ENCODE results near the gene ZNF446. TPM values are rescaled to one million over a fixed set of nuclear protein-coding genes. Genes with fewer than 3 reads are reported as not detected.
"Not testable (repeated sequence)": the region's sequence is repeated elsewhere in the genome, so short reads cannot be mapped to it uniquely, and the experiment has no call there.

ZNF446 gene
- total and polyA plus RNA-seq, 8 donors: 4.6 to 26.1 (median 8.1) TPM

DNA sequence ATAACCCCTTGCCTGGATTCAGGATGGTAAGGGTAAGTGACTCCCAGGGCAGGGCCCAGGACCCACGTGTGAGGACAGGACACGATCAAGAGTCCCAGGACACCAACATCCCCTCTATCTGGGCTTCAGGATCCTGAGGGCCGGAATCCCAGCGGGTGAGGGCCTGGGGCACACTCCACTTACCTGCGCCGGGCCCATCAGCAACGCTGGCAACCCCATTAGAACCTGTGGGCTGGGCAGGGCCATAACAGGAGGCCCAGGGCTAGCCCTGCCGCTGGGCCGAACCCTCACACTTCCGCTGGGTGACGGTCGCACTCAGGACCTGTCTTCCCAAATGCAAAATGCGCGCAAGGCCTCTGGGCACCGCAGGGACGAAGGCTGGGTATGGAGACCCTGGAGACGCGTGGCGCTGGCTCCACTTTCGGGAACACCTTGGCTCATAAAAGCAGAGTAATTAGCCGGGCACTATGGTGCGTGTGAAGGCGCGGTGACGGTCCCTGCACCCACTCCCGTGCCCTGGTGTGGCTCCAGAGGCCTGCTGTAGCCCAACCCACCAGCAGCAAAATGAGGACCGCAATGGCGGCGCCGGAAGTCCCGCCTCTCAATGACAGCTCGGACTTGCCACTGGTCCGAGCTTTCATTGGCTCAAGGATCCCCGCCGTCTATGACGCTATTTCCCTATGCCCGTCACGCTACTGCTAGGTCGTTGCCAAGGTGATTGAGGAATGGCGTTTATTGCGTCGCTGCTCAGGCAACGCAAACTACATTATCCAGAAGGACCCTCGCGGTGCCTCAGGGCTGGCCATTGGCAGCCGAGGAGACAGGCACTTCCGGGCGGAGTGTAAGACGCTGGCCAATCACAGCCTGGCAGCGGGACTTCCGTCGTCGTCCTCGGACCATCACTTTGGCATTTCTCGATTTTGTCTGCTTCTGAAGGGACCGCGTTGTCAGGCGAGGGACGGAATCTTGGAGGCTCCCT, 36.3 kb upstream of the ZNF446 start, which contains the start of gene ZNF132:
Gene ZNF132 (minus strand): TSS at position 578 of the 979 bp plus-strand sequence. CDS start 332 bp downstream, at position 246.
- peak within 1 kb of the TSS; percentile 67 to 88 (median 80) for H3K27ac ChIP-seq
- no peak for TF ChIP-seq POLR2A (IDR thresholded peaks at IDR 0.05)
- peak; percentile 53 to 95 (median 74) for TF ChIP-seq POLR2AphosphoS5 (IDR thresholded peaks at IDR 0.05)
- peaks cover 10 to 23% (median 20%) of the 10 kb centered on the region in 4 donors for H3K4me1 ChIP-seq
- peak within 1 kb of the TSS; percentile 70 to 95 (median 72) for H3K4me3 ChIP-seq
- H3K36me3 ChIP-seq: peaks cover 21 to 37% (median 33%) of the 10 kb centered on the region in 4 donors
- intact Hi-C loops (cut with DNase I; ENCODE audit: low total_unique reads): no loop called here
- H3K27me3 ChIP-seq: no peaks in the 10 kb centered on the region
- H3K9me3 ChIP-seq: peaks cover 27 to 59% (median 46%) of the 10 kb centered on the region in 4 donors
- WGBS, 5 donors: 6 to 17% (median 8%) methylated on average over 36 to 59 of the region's 59 CpGs
- peak; percentile 96 to 100 for DNase-seq

DNA sequence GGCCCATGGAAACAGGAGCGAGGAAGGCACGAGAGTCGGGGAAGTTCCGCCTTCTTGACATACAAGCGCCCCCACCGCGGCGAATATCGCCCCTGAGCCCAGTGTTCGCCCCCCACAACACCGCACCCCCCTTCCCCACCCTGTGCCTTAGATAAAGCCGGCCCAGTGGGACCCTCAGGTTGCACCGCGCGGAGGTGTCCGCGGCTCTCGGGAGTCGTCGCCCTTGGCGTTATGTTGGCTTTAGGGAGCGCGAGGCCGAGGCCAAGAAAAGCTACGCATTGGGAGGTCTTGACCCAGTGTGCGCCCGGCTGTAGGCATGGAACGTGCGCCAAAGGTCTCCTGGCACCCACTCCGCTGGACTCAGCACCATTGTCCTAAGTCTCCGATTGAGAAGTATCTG, 35.6 kb upstream of the ZNF446 start:
- Histone ChIP-seq H3K4me1 (peaks cover 10 to 23% (median 20%) of the 10 kb centered on the region in 4 donors), H3K27me3 (no peaks in the 10 kb centered on the region), H3K36me3 (peaks cover 14 to 30% (median 26%) of the 10 kb centered on the region in 4 donors), H3K9me3 (peaks cover 26 to 53% (median 39%) of the 10 kb centered on the region in 4 donors), H3K27ac (peak overlapping the region; percentile 67 to 88 (median 80)), H3K4me3 (peak overlapping the region; percentile 70 to 95 (median 72))
- WGBS, 5 donors: 12 to 40% (median 20%) methylated on average over 14 to 31 of the region's 31 CpGs
- TF ChIP-seq POLR2AphosphoS5 (IDR thresholded peaks at IDR 0.05) (no peak), POLR2A (IDR thresholded peaks at IDR 0.05) (no peak), EP300 (IDR thresholded peaks at IDR 0.05) (no peak)
- TF ChIP-seq, protein P1, sequence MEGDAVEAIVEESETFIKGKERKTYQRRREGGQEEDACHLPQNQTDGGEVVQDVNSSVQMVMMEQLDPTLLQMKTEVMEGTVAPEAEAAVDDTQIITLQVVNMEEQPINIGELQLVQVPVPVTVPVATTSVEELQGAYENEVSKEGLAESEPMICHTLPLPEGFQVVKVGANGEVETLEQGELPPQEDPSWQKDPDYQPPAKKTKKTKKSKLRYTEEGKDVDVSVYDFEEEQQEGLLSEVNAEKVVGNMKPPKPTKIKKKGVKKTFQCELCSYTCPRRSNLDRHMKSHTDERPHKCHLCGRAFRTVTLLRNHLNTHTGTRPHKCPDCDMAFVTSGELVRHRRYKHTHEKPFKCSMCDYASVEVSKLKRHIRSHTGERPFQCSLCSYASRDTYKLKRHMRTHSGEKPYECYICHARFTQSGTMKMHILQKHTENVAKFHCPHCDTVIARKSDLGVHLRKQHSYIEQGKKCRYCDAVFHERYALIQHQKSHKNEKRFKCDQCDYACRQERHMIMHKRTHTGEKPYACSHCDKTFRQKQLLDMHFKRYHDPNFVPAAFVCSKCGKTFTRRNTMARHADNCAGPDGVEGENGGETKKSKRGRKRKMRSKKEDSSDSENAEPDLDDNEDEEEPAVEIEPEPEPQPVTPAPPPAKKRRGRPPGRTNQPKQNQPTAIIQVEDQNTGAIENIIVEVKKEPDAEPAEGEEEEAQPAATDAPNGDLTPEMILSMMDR (IDR thresholded peaks at IDR 0.05): no peak
- no peak for DNase-seq
- intact Hi-C loops (cut with DNase I; ENCODE audit: low total_unique reads): no loop called here

DNA sequence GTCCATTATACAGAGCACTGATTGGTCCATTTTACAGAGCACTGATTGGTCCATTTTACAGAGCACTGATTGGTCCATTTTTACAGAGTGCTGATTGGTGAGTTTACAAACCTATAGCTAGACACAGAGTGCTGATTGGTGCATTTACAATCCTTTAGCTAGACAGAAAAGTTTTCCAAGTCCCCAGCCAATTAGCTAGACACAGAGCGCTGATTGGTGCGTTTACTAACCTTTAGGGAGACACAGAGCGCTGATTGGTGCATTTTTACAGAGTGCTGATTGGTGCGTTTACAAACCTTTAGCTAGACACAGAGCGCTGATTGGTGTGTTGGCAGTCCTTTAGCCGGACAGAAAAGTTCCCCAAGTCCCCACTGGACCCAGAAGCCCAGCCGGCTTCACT, 33.2 kb upstream of the ZNF446 start:
- H3K36me3 ChIP-seq; DNase-seq; intact Hi-C loops (cut with DNase I; ENCODE audit: low total_unique reads); H3K4me3 ChIP-seq; H3K27ac ChIP-seq: not testable (repeated sequence)
- Histone ChIP-seq H3K4me1 (peaks cover 10 to 23% (median 20%) of the 10 kb centered on the region in 4 donors), H3K9me3 (peaks cover 10 to 28% (median 14%) of the 10 kb centered on the region in 4 donors), H3K27me3 (peaks cover 0 to 12% (median 0%) of the 10 kb centered on the region in 3 donors)
- 84 to 92% (median 89%) methylated on average over 7 of the region's 7 CpGs for WGBS, 5 donors

DNA sequence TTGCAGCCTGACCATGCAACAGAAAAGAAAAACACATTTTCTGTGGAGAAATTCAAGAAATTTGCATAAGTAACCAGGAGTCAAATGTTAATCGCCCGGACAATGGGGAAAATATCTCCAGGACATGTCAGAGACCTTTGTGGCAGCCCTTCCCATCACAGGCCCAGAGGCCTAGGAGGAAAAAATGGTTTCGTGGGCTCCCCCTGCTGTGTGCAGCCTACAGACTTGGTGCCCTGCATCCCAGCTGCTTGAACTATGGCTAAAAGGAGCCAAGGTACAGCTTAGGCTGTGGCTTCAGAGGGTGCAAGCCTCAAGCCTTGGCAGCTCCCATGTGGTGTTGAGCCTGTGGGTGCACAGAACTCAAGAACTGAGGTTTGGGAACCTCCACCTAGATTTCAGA, 27.3 kb upstream of the ZNF446 start:
- H3K4me3 ChIP-seq; H3K9me3 ChIP-seq; H3K36me3 ChIP-seq; intact Hi-C loops (cut with DNase I; ENCODE audit: low total_unique reads); DNase-seq; H3K27ac ChIP-seq: not testable (repeated sequence)
- peaks cover 4 to 21% (median 15%) of the 10 kb centered on the region in 4 donors for H3K4me1 ChIP-seq
- 72 to 81% (median 77%) methylated on average over 3 of the region's 3 CpGs for WGBS, 5 donors
- H3K27me3 ChIP-seq: peaks cover 0 to 26% (median 0%) of the 10 kb centered on the region in 3 donors

DNA sequence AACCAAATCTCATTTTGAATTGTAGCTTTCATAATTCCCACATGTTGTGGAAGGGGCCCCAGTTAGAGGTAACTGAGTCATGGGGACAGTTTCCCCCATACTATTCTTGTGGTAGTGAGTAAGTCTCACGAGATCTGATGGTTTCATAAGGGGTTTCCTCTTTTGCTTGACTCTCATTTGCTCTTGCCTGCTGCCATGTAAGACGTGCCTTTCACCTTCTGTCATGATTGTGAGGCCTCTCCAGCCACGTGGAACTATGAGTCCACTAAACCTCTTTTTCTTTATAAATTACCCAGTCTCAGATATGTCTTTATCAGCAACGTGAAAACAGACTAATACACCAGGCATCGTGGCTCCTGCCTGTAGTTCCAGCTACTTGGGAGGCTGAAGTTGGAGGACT, 26.2 kb upstream of the ZNF446 start:
- WGBS, 5 donors: 54 to 68% (median 62%) methylated on average over 5 of the region's 5 CpGs
- intact Hi-C loops (cut with DNase I; ENCODE audit: low total_unique reads); H3K9me3 ChIP-seq; DNase-seq; H3K27ac ChIP-seq; H3K4me3 ChIP-seq: not testable (repeated sequence)
- peaks cover 0 to 15% (median 14%) of the 10 kb centered on the region in 4 donors for H3K36me3 ChIP-seq
- peaks cover 4 to 21% (median 15%) of the 10 kb centered on the region in 4 donors for H3K4me1 ChIP-seq
- H3K27me3 ChIP-seq: peaks cover 0 to 26% (median 0%) of the 10 kb centered on the region in 3 donors

DNA sequence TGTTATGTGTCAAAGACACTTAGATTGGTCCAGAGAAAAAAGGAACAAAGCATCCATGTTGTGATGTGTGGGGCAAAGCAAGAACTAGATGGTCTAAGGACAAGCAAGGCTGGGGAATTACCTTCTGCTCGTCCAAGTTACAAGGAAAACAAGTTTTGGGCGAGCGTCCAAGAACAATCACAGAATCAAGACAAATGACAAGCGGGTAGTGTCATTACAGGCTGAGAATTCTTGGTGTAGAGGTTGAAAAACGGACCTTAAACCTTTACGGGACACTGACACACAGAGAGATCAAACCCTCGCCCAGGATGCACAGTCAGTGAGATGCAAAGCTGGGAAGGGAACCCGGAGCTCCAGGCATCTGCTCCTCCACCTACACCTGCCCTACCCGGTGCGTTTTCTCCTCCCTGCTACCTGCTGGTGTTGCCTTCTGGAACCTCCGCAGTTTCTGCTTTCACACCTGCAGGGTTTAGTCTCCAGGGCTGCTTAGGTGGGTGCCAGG, 25.2 kb upstream of the ZNF446 start:
- Histone ChIP-seq H3K27ac (peak overlapping the region; percentile 31 to 87 (median 68)), H3K4me3 (peak overlapping the region; percentile 76 to 96 (median 93)), H3K36me3 (peaks cover 3 to 24% (median 22%) of the 10 kb centered on the region in 4 donors), H3K4me1 (peaks cover 4 to 21% (median 15%) of the 10 kb centered on the region in 4 donors), H3K9me3 (peaks cover 0 to 9% (median 0%) of the 10 kb centered on the region in 4 donors), H3K27me3 (peaks cover 0 to 26% (median 0%) of the 10 kb centered on the region in 3 donors)
- intact Hi-C loops (cut with DNase I; ENCODE audit: low total_unique reads): no loop called here
- 2 to 8% (median 3%) methylated on average over 11 of the region's 11 CpGs for WGBS, 5 donors
- DNase-seq: peak in 1 of 2 donors; percentile 42
- no peak for TF ChIP-seq EP300 (IDR thresholded peaks at IDR 0.05)
- TF ChIP-seq, protein P1 (IDR thresholded peaks at IDR 0.05): no peak
- TF ChIP-seq POLR2A (IDR thresholded peaks at IDR 0.05): no peak
- TF ChIP-seq POLR2AphosphoS5 (IDR thresholded peaks at IDR 0.05): no peak
